Measurements from ENCODE around the gene MAP3K13.
"Not testable (repeated sequence)": the region's sequence is repeated elsewhere in the genome, so short reads cannot be mapped to it uniquely, and the experiment has no call there.

Gene MAP3K13

GRCh38 chr3:185400866-185401265 lies 37.9 kb downstream of the MAP3K13 start:
- no peak for DNase-seq

DNA sequence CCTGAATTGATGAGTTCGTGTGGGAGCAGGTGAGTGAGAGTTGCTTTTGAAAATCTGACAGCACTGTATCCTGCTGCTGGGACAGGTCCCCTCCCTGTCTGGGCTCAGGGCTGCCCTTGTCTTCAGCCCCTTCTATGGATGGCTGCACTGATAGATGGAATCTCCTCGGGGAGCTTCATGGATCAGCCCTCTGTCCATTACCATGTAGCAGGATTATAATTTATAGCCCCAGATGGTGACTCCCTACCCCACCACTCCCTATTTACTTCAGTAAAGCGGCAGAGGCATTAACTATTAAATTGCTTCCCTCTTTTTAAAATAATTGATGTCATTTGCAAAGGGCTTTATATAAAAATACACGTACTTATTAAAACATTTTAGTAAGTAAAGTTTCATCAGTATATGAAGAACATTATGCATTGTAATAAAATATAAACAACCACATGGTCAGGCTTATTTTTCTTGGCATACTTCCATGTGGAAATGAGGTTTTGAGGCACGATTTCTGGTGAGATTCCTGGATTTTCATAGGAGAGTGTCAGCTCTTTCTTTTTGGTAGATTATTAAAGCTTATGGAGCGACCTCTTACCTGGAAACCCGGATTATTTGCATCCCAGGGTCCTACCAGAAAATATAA lies 38.5 kb downstream of the MAP3K13 start:
- DNase-seq = no peak

- DNase-seq = no peak
Observed at GRCh38 chr3:185402561-185402960, 39.6 kb downstream of the MAP3K13 start.

GRCh38 chr3:185403002-185403401 lies 40.1 kb downstream of the MAP3K13 start:
- no peak for DNase-seq

- no peak for DNase-seq
Observed at GRCh38 chr3:185405243-185405642, 42.3 kb downstream of the MAP3K13 start.

GRCh38 chr3:185405664-185406063 lies 42.7 kb downstream of the MAP3K13 start:
- no peak for DNase-seq

GRCh38 chr3:185406121-185406620 lies 43.2 kb downstream of the MAP3K13 start:
- no peak for DNase-seq

GRCh38 chr3:185409957-185410356 lies 47.0 kb downstream of the MAP3K13 start:
- DNase-seq = no peak

- DNase-seq = no peak
Observed at GRCh38 chr3:185411133-185411532, 48.2 kb downstream of the MAP3K13 start.

- DNase-seq = no peak
Observed at GRCh38 chr3:185416513-185416912, 53.6 kb downstream of the MAP3K13 start.

DNA sequence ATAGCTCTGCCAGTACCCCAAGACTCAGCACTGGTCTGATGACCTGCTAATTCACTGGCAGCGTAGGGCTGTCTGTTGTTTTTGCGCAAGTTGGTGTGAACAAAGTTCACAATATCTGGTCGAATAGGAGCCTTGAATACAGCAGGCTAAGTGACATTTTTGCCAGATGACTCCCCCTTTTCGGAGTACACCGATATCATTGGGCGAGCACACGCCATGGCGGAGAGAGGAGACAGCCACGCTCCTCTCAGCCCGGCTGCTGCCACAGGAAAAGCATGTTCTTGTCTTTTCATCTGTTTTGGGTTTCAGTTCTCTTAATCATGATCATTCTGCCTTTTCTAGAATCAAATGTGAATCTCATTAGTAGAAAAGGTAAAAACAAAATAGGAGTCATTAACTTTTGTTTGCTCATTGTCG lies 55.6 kb downstream of the MAP3K13 start:
- peak; percentile 60 for DNase-seq

DNA sequence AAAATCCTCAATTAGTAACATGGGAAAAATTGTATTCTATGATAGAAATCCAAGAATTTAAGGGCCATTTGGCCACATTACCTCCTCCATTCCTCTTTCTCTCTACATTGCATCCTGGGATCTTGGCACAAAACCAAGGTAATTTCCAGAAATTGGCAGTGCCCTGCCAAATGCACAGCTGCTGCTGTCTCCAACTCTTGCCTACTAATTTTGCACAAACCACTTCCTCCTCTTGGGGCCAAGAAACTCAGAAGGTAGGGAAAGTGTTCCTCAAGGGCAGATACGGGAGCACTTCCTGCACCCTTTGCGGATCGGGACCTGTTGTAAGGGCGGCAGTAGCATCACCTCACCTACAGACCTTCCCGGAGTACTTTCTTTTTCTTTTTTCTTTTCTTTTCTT lies 57.8 kb downstream of the MAP3K13 start:
- peak; percentile 76 for DNase-seq

GRCh38 chr3:185421577-185422232 lies 58.8 kb downstream of the MAP3K13 start:
- DNase-seq = peak; percentile 83

DNA sequence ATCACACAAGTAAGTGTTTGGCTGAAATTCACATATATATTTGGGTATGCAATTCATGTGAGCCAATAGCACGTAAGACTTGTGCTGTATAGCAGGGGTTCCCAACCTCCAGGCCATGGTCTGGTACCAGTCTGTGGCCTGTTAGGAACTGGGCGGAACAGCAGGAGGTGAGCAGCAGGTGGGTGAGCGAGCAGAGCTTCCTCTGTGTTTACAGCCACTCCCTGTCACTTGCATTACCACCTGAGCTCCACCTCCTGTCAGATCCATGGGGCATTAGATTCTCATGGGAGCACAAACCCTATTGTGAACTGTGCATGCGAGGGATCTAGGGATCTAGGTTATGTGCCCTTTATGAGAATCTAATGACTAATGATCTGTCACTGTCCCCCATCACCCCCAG lies 59.7 kb downstream of the MAP3K13 start:
- peak; percentile 49 for DNase-seq

DNA sequence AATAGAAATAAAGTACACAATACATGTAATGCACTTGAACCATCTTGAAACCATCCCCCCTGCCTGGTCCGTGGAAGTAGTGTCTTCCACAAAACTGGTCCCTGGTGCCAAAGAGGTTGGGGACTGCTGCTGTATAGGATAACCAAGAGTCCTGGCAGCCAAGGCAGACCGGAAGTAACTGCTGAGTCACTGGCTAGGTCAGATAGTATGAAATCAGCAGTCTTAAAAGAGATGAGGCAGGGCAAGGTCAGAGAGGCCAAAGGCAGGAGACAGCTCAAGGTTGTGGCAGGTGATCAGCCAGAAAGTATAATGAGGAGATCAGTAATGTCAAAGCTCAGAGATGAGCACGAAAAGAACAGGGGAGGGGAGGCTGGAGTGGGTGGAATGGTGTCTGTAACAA lies 60.2 kb downstream of the MAP3K13 start:
- peak; percentile 89 for DNase-seq

- DNase-seq = no peak
Observed at GRCh38 chr3:185424435-185424834, 61.5 kb downstream of the MAP3K13 start.

GRCh38 chr3:185430375-185430774 lies 67.4 kb downstream of the MAP3K13 start:
- DNase-seq = no peak

GRCh38 chr3:185439745-185440466 lies 77.0 kb downstream of the MAP3K13 start:
- no peak for DNase-seq

DNA sequence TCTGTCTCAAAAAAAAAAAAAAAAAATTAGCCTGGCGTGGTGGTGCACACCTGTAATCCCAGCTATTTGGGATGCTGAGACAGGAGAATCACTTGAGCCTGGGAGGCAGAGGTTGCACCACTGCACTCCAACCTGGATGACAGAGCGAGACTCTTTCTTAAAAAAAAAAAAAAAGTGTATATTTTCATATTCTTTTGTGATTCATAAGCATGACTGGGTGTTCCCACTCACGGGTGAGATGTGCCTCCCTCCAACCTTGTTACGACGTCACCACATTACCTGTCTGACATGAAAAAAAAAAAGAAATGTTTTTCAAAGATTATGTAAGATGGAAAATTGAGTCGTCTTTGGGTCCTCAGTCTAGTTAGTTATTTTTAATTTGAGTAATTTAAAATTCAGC lies 79.1 kb downstream of the MAP3K13 start:
- no peak for DNase-seq

DNA sequence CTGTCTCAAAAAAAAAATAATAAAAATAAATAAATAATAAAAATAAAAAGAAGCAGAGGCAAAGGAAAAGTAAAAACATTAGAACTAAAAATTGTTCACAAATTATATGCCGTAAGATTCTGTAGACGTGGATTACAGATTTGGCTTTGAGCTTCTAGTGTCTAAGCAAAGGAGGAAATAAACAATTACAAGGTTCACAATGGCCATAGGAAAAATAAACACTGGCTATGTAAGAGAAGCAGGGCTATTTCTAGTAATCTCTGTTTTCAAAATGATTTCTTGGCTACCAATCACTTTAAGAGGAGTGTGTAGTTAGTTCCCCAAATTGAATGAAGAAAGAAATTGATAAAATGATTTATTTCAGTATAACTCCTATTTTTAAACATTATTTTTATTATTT lies 81.4 kb downstream of the MAP3K13 start:
- DNase-seq = no peak

GRCh38 chr3:185448107-185448506 lies 85.2 kb downstream of the MAP3K13 start:
- no peak for DNase-seq

DNA sequence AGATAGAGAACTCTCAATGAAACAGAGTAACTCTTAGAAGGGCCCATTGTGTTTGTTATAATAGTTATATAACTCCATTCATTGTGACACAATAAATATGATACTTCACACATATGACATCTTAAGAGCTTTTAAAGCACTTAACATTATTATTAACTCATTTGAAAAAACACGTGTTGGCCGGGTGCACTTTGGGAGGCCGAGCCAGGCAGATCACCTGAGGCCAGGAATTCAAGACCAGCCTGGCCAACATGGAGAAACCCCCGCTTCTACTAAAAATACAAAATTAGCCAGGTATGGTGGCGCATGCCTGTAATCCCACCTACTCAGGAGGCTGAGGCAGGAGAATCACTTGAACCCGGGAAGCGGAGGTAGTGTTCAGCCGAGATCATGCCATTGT lies 88.5 kb downstream of the MAP3K13 start:
- not testable (repeated sequence) for DNase-seq

GRCh38 chr3:185457376-185457775 lies 94.4 kb downstream of the MAP3K13 start:
- no peak for DNase-seq

DNA sequence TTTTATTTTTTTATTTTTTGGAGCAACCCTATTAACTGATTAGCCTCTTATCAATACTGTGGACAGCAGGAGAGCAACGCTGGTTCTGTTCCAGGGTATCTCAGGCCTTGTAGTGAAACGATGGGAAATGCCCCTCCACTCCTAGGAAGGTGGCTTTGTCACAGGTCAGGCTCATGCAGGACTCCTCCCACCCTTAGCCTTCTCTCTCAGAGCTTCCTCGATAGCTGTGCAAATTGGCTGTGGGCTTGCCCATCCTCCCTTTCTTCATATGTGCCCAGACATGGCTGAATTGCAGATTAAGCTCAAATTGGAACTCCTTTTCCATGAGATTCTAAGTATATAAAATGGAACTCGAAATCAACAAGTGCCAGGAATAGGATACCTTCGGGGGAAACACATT lies 97.4 kb downstream of the MAP3K13 start:
- DNase-seq = no peak

Data from RPMI8226 (cell line).